Rectal smooth muscle tissue (tissue), 1 donor: Measurements from ENCODE around the gene STPG4.

Experiments used
- H3K27ac ChIP-seq: one replicate; pipeline ENCODE4 v1.7.0; 2013; ENCODE audit warnings: low read depth, low read length, inconsistent platforms
- H3K27me3 ChIP-seq: one replicate; pipeline ENCODE4 v1.7.0; 2013; ENCODE audit warnings: low read length; ENCODE audit not compliant: control insufficient read depth, insufficient read depth
- H3K36me3 ChIP-seq: one replicate; pipeline ENCODE4 v1.7.0; 2013; ENCODE audit warnings: low read length; ENCODE audit not compliant: control insufficient read depth, insufficient read depth
- H3K4me1 ChIP-seq: one replicate; pipeline ENCODE4 v1.7.0; 2013; ENCODE audit warnings: low read length; ENCODE audit not compliant: control insufficient read depth, insufficient read depth
- H3K4me3 ChIP-seq: one replicate; pipeline ENCODE4 v1.7.0; 2013; ENCODE audit warnings: low read length
- H3K9ac ChIP-seq: one replicate; pipeline ENCODE4 v1.7.0; 2013; ENCODE audit warnings: low read length

STPG4 gene, protein sequence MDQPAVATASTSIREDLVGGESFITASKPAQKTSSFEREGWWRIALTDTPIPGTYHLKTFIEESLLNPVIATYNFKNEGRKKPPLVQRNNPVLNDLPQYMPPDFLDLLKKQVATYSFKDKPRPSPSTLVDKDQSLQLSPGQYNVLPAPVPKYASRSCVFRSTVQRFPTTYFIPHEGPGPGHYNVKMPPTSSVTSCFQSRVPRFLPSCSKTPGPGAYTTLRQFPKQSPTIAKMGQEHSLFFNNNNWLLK

GRCh38 chr2:47155091-47155876 lies at the start of gene STPG4:
Gene STPG4, minus strand, starts transcription at chr2:47155308. Its CDS starts 57 bp downstream, at chr2:47155251.
- H3K9ac ChIP-seq, result no peak within 1 kb of the TSS
- no peak within 1 kb of the TSS for H3K27ac ChIP-seq
- H3K27me3 ChIP-seq, result no peaks in the 10 kb centered on the region
- H3K4me3 ChIP-seq, result no peak within 1 kb of the TSS
- H3K4me1 ChIP-seq, result no peaks in the 10 kb centered on the region
- H3K36me3 ChIP-seq, result peaks cover 11% of the 10 kb centered on the region

DNA sequence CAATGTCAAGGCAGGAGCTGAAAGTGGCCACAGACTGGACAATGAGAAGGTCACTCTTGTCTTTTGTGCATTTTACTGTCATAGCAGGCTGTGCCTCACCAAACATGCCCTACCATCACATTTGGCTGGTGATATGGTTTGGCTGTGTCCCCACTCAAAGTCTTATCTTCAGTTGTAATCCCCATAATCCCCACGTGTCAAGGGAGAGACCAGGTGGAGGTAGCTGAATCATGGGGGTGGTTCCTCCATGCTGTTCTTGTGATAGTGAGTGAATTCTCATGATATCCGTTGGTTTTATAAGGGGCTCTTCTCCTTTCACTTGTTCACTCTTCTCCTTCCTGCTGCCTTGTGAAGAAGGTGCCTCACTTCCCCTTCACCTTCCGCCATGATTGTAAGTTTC lies 49.6 kb upstream of the STPG4 start:
- Histone ChIP-seq H3K27ac (no peak overlapping the region), H3K27me3 (no peaks in the 10 kb centered on the region), H3K9ac (no peak overlapping the region), H3K36me3 (no peaks in the 10 kb centered on the region), H3K4me1 (no peaks in the 10 kb centered on the region), H3K4me3 (no peak overlapping the region)

DNA sequence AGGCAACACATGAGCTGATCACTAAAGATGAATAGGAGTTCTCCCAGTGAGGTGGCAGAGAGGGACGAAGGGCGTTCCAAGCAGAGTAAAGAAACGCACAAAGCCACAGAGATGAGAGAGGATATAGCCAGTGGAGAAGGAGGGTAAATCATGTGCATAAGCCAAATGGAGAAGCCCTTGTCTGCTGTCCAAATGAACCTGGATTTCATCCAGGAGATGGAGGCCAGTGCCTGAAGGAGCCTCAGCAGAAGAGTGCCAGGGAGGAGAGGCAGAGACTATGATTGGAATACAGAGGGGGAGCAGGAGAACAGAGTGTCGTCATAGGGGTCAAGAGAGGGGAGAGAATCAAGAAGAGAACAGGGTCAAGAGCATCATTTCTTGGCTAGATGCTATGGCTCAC lies 48.9 kb upstream of the STPG4 start:
- Histone ChIP-seq H3K9ac (no peak overlapping the region), H3K27me3 (no peaks in the 10 kb centered on the region), H3K27ac (no peak overlapping the region), H3K36me3 (no peaks in the 10 kb centered on the region), H3K4me3 (no peak overlapping the region), H3K4me1 (no peaks in the 10 kb centered on the region)

- Histone ChIP-seq H3K27me3 (no peaks in the 10 kb centered on the region), H3K9ac (no peak overlapping the region), H3K4me3 (no peak overlapping the region), H3K36me3 (no peaks in the 10 kb centered on the region), H3K4me1 (no peaks in the 10 kb centered on the region), H3K27ac (no peak overlapping the region)
Observed at GRCh38 chr2:47201224-47201623, 46.1 kb upstream of the STPG4 start.

- H3K9ac ChIP-seq, result no peak overlapping the region
- no peaks in the 10 kb centered on the region for H3K27me3 ChIP-seq
- H3K4me1 ChIP-seq, result no peaks in the 10 kb centered on the region
- H3K4me3 ChIP-seq, result no peak overlapping the region
- H3K27ac ChIP-seq, result no peak overlapping the region
- no peaks in the 10 kb centered on the region for H3K36me3 ChIP-seq
Observed at GRCh38 chr2:47198985-47199451, 43.9 kb upstream of the STPG4 start.

- Histone ChIP-seq H3K36me3 (no peaks in the 10 kb centered on the region), H3K4me3 (no peak overlapping the region), H3K9ac (no peak overlapping the region), H3K27me3 (no peaks in the 10 kb centered on the region), H3K27ac (no peak overlapping the region), H3K4me1 (peaks cover 20% of the 10 kb centered on the region)
Observed at GRCh38 chr2:47196499-47196898, 41.4 kb upstream of the STPG4 start.

- no peak overlapping the region for H3K4me3 ChIP-seq
- no peak overlapping the region for H3K9ac ChIP-seq
Observed at GRCh38 chr2:47196046-47196445, 40.9 kb upstream of the STPG4 start.

DNA sequence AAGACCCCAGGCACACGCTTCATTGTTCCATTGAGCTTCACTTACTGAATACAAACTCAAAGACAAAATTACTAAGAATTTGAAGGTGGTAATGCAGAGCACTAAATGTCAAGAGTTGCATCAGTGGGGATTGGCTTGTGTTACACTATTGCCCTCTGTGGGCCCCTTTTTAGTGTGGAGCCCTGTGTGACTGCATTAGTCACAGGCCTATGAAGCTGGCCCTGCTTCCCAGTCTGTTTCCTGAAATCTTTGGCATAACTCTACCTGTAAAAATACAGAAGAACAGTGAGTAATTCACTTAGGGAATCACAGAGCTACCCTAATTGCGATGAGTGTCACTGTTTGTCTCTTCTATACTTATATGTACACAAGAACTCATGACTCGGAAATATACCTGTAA lies 40.0 kb upstream of the STPG4 start:
- H3K27ac ChIP-seq, result no peak overlapping the region
- H3K4me1 ChIP-seq, result peaks cover 26% of the 10 kb centered on the region
- H3K4me3 ChIP-seq, result no peak overlapping the region
- H3K9ac ChIP-seq, result no peak overlapping the region
- H3K36me3 ChIP-seq, result no peaks in the 10 kb centered on the region
- no peaks in the 10 kb centered on the region for H3K27me3 ChIP-seq

More at GRCh38 chr2:47196046-47196445, 40.9 kb upstream of the STPG4 start:
- H3K27me3 ChIP-seq, result no peaks in the 10 kb centered on the region
- peaks cover 25% of the 10 kb centered on the region for H3K4me1 ChIP-seq
- no peak overlapping the region for H3K27ac ChIP-seq
- H3K36me3 ChIP-seq, result no peaks in the 10 kb centered on the region

DNA sequence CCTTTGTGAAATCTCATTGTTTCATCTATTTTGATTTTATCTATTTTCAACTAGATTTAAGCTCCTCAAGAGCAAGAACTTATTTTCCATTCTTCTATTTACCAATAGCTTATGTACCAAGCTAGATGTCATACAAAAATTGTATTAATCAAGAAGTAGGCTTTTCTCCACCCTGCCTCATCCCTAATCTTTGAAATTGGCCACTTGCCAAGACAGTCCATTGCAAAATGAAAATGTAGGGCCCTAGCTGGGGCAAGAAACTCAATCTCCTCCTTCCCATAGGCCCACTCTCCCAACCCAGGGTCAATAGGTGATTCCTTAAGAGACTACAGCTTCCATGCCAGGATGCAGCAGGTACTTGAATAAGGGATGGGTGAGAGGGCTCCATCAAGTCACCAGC lies 39.3 kb upstream of the STPG4 start:
- Histone ChIP-seq H3K36me3 (no peaks in the 10 kb centered on the region), H3K9ac (no peak overlapping the region), H3K4me3 (no peak overlapping the region), H3K27me3 (no peaks in the 10 kb centered on the region), H3K27ac (no peak overlapping the region), H3K4me1 (peaks cover 26% of the 10 kb centered on the region)

DNA sequence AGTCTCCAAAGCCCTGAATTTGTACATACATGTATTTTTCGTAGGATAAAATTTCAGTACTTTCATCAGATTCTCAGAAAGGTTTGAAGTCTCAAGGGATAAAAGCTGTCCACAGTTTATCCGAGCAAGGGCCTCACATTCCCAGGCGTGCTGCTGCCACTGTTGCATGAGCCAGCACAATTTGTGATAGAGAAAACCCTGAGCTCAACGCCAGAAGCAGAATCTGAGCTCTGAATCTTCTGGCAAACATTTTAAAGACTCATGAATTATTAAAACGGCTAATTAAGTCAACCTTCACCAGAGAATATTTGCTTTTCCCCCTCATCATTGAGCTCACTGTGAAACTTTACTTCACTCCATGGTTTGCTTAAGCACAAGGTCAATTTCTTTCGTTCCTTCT lies 38.5 kb upstream of the STPG4 start:
- Histone ChIP-seq H3K9ac (no peak overlapping the region), H3K4me1 (peaks cover 26% of the 10 kb centered on the region), H3K27me3 (no peaks in the 10 kb centered on the region), H3K4me3 (no peak overlapping the region), H3K36me3 (no peaks in the 10 kb centered on the region), H3K27ac (peak overlapping the region; percentile 16)

DNA sequence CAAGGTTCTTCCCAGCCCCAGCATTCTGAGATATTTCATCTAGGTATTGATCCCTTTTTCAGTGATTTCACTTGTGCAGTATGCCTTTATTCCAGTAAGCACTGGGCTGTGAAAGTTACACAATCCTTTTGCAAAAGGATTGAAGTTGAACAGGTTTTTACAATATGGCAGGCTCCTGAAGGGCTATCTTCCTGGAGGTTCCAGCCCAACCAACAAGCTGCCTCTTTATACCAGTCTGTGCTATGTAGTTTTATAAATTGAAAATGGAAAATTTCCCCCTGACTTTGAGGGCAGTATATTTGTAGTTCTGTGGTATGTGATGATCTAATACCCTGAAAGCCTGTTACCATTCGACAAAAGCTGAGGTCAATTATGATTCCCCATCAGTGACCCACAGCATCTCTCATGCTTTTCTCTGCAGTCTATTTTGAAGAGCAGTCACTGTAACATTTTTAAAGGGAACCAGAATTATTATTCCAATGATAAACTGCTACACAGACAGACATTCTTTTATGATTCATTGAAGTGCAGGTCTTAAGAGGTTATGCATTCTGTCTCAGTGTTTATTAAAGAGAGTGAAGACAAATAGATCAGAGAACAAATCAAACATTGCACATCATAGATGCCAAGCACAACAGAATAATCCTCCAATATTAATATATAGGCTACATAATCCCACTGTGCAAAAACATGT lies 35.2 kb upstream of the STPG4 start:
- no peak overlapping the region for H3K27ac ChIP-seq
- peaks cover 26% of the 10 kb centered on the region for H3K4me1 ChIP-seq
- no peaks in the 10 kb centered on the region for H3K36me3 ChIP-seq
- no peak overlapping the region for H3K4me3 ChIP-seq
- H3K9ac ChIP-seq, result no peak overlapping the region
- no peaks in the 10 kb centered on the region for H3K27me3 ChIP-seq

- Histone ChIP-seq H3K27ac (no peak overlapping the region), H3K9ac (no peak overlapping the region), H3K36me3 (no peaks in the 10 kb centered on the region), H3K4me1 (peaks cover 26% of the 10 kb centered on the region), H3K27me3 (no peaks in the 10 kb centered on the region), H3K4me3 (no peak overlapping the region)
Observed at GRCh38 chr2:47189635-47190034, 34.5 kb upstream of the STPG4 start.
